ENCODE results near the gene CNTN1. TPM values are rescaled to one million over a fixed set of nuclear protein-coding genes. Genes with fewer than 3 reads are reported as not detected.
"Not testable (repeated sequence)": the region's sequence is repeated elsewhere in the genome, so short reads cannot be mapped to it uniquely, and the experiment has no call there.

The CNTN1 gene
- total and polyA plus RNA-seq, 2 experiments from 2014 or later = 0.58 to 2.4 TPM

- H3K4me1 ChIP-seq (ENCODE audit: insufficient read depth) = no peaks in the 10 kb centered on the region
- 81% methylated on average over 5 of the region's 5 CpGs for WGBS (ENCODE audit: low lambda C conversion rate, missing lambda C conversion rate)
- H3K4me3 ChIP-seq = no peak overlapping the region
- H3K4me2 ChIP-seq = no peak overlapping the region
- no peaks in the 10 kb centered on the region for H3K9me2 ChIP-seq (replicated peaks; ENCODE audit: insufficient read depth)
- no peaks in the 10 kb centered on the region for H3K79me2 ChIP-seq
- no peaks in the 10 kb centered on the region for H3K36me3 ChIP-seq (replicated peaks; ENCODE audit: insufficient read depth, low read depth)
- H4K20me1 ChIP-seq (ENCODE audit: insufficient read depth, poor library complexity, severe bottlenecking) = no peaks in the 10 kb centered on the region
- no peak for DNase-seq (ENCODE audit: low spot score)
- H3K27me3 ChIP-seq = no peaks in the 10 kb centered on the region
- no peaks in the 10 kb centered on the region for H3K9me3 ChIP-seq (ENCODE audit: low read depth)
- H3K27ac ChIP-seq = no peak overlapping the region
- TF ChIP-seq CTCF (IDR thresholded peaks at IDR 0.05; ENCODE audit: poor library complexity) (no peak), EZH2 (IDR thresholded peaks at IDR 0.05; ENCODE audit: borderline replicate concordance) (no peak), EZH2phosphoT487 (IDR thresholded peaks at IDR 0.05; ENCODE audit: low read depth, severe bottlenecking, unreplicated experiment) (no peak)
- H2AFZ ChIP-seq = no peak overlapping the region
These were observed 381.6 kb downstream of the CNTN1 start for GRCh38 chr12:41073633-41074472.

- Histone ChIP-seq H3K79me2 (no peaks in the 10 kb centered on the region), H3K4me2 (no peak overlapping the region), H2AFZ (no peak overlapping the region), H3K4me1 (ENCODE audit: insufficient read depth) (no peaks in the 10 kb centered on the region), H3K9me2 (replicated peaks; ENCODE audit: insufficient read depth) (no peaks in the 10 kb centered on the region), H3K9me3 (ENCODE audit: low read depth) (no peaks in the 10 kb centered on the region), H3K36me3 (replicated peaks; ENCODE audit: insufficient read depth, low read depth) (no peaks in the 10 kb centered on the region), H3K27me3 (no peaks in the 10 kb centered on the region), H4K20me1 (ENCODE audit: insufficient read depth, poor library complexity, severe bottlenecking) (no peaks in the 10 kb centered on the region), H3K27ac (no peak overlapping the region), H3K4me3 (no peak overlapping the region)
- 89% methylated on average over 3 of the region's 3 CpGs for WGBS (ENCODE audit: low lambda C conversion rate, missing lambda C conversion rate)
- no peak for DNase-seq (ENCODE audit: low spot score)
- TF ChIP-seq EZH2 (IDR thresholded peaks at IDR 0.05; ENCODE audit: borderline replicate concordance) = no peak
- TF ChIP-seq EZH2phosphoT487 (IDR thresholded peaks at IDR 0.05; ENCODE audit: low read depth, severe bottlenecking, unreplicated experiment) = no peak
- no peak for TF ChIP-seq CTCF (IDR thresholded peaks at IDR 0.05; ENCODE audit: poor library complexity)
These were observed 382.2 kb downstream of the CNTN1 start for GRCh38 chr12:41074473-41074769.

GRCh38 chr12:41076114-41076513, 383.9 kb downstream of the CNTN1 start:
- H3K27me3 ChIP-seq = no peaks in the 10 kb centered on the region
- no peaks in the 10 kb centered on the region for H3K4me1 ChIP-seq (ENCODE audit: insufficient read depth)
- H3K36me3 ChIP-seq (replicated peaks; ENCODE audit: insufficient read depth, low read depth) = no peaks in the 10 kb centered on the region
- no peak overlapping the region for H2AFZ ChIP-seq
- H3K4me3 ChIP-seq = no peak overlapping the region
- 82% methylated on average over 7 of the region's 7 CpGs for WGBS (ENCODE audit: low lambda C conversion rate, missing lambda C conversion rate)
- no peak overlapping the region for H3K4me2 ChIP-seq
- H3K79me2 ChIP-seq = no peaks in the 10 kb centered on the region
- H3K27ac ChIP-seq = no peak overlapping the region
- no peaks in the 10 kb centered on the region for H3K9me2 ChIP-seq (replicated peaks; ENCODE audit: insufficient read depth)
- H3K9me3 ChIP-seq (ENCODE audit: low read depth) = no peaks in the 10 kb centered on the region
- TF ChIP-seq CTCF (IDR thresholded peaks at IDR 0.05; ENCODE audit: poor library complexity) = no peak
- TF ChIP-seq EZH2 (IDR thresholded peaks at IDR 0.05; ENCODE audit: borderline replicate concordance) = no peak
- TF ChIP-seq EZH2phosphoT487 (IDR thresholded peaks at IDR 0.05; ENCODE audit: low read depth, severe bottlenecking, unreplicated experiment) = no peak
- DNase-seq (ENCODE audit: low spot score) = no peak
- H4K20me1 ChIP-seq (ENCODE audit: insufficient read depth, poor library complexity, severe bottlenecking) = no peaks in the 10 kb centered on the region

- not testable (repeated sequence) for H3K9me3 ChIP-seq (ENCODE audit: low read depth); H3K79me2 ChIP-seq; H3K4me2 ChIP-seq; H3K27ac ChIP-seq; H2AFZ ChIP-seq; H3K27me3 ChIP-seq; H3K9me2 ChIP-seq (replicated peaks; ENCODE audit: insufficient read depth); H4K20me1 ChIP-seq (ENCODE audit: insufficient read depth, poor library complexity, severe bottlenecking); H3K4me1 ChIP-seq (ENCODE audit: insufficient read depth); DNase-seq (ENCODE audit: low spot score); H3K4me3 ChIP-seq; H3K36me3 ChIP-seq (replicated peaks; ENCODE audit: insufficient read depth, low read depth)
- WGBS (ENCODE audit: low lambda C conversion rate, missing lambda C conversion rate) = 0% methylated on average over 1 of the region's 1 CpG
These were observed 389.0 kb downstream of the CNTN1 start for GRCh38 chr12:41081241-41081640.

Measured in hepatocyte (in vitro differentiated cells).